ENCODE data around the gene ANO6.

DNA sequence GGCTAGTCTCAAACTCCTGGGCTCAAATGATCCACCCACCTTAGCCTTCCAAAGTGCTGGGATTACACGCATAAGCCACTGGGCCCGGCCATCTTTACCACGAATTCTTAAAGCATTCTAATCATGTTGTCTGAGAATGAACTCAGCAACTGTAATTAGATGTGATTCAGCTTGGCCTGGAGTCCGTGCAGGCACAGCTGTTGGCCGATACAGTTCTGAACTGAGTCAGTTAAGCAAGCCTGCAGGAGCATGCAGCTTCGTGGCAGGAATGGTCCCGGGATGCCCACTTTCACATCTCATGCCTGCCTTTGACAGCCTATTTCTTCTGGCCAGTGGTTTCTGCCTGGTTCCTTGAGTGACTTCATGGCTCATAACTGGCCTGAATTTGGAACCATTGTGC is 194.1 kb downstream of the ANO6 start:
- TF ChIP-seq YY1 (IDR thresholded peaks at IDR 0.05; ENCODE audit: insufficient read depth, insufficient read length), result no peak
- TF ChIP-seq ZNF274 (IDR thresholded peaks at IDR 0.05; ENCODE audit: low read depth, low read length), result no peak
- TF ChIP-seq SUZ12 (IDR thresholded peaks at IDR 0.05; ENCODE audit: extremely low read depth, insufficient read depth, insufficient read length), result no peak
